Stimulated activated CD4-positive, alpha-beta T cell treated with anti-CD3 and anti-CD28 coated beads, Interleukin-12 subunit alpha, Interleukin-12 subunit beta, amount 100 ng/mL, for 24 hours (primary cell): ENCODE data around the gene DNMT3A.

Experiments
- DNase-seq, 2 experiments: peaks; one replicate each; pipeline ENCODE4 v3.0.0-alpha.2; 2020; ENCODE audit warnings: low read depth in 2 of 2

DNMT3A gene

DNA sequence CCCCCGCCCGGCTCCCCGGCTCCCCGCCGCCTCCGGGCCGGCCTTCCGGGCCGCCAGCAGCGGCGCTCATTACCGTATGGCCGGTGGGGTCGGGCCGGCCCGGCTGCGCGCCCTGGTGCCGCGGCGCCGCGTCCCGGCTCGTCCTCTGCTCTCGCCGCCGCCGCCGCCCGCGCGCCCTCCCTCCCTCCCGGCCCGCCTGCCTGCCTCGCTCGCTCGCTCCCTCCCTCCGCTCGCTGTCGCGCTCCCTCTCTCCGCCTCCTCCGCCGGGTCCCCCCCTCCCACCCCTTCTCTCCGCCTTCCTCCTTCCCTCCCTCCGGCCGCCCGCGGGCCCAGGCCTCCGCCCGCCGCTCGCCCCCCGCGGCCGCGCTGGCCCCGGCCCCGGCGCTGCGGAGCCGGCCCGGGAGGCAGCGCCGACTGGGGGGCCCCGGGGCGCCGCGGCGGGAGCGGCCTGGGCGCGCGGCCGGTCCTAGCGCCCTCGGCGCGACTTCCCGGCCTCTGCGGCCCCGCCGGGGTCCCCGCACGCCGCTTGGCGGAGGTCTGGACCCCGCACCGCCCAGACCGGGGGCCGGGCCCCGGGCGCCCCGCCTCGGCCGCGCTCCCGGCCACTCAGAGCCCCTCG lies at the start of gene DNMT3A:
Gene DNMT3A, minus strand, starts transcription at position 173 of the 619 bp plus-strand sequence. CDS start 27,941 bp downstream, outside the sequence.
- peak in 1 of 2 experiments; percentile 54 for DNase-seq

DNA sequence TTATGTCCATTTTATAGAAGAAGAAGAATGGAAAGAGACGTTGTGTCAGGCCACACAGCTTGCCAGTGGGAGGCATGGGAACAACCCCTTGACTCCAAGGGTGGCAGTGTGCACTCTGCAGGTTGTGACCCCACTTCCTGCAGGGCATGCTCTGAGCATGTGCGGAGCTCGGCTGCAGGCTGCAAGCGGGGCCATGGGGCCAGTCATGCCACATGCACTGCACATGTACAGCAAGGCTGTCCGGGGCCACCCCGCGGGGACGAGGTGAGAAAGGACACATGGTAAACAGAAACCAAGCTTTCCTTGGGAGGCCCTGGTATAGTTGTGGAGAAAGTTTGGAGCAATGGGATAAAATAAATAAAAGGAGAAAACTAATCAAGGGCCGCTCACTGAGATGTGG lies 47.4 kb upstream of the DNMT3A start:
- no peak for DNase-seq

DNA sequence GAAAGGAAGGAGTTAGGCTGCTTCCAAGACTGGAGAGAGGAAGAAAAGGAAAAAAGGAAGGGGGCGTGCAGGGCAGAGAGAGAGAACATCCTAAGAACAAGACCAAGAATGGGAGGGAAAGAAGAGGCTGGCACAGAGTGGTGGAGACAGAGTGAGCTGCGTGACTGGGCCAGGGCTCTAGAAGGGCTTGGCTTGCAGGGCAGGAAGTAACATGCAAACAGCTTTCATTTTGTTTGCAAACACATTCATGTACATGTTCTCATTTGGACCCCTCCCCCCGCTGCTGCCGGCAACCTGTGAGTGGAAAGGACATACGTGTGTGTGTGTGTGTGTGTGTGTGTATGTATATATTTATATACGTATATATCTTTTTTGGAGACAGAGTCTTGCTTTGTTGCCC lies 46.8 kb upstream of the DNMT3A start:
- no peak for DNase-seq

DNA sequence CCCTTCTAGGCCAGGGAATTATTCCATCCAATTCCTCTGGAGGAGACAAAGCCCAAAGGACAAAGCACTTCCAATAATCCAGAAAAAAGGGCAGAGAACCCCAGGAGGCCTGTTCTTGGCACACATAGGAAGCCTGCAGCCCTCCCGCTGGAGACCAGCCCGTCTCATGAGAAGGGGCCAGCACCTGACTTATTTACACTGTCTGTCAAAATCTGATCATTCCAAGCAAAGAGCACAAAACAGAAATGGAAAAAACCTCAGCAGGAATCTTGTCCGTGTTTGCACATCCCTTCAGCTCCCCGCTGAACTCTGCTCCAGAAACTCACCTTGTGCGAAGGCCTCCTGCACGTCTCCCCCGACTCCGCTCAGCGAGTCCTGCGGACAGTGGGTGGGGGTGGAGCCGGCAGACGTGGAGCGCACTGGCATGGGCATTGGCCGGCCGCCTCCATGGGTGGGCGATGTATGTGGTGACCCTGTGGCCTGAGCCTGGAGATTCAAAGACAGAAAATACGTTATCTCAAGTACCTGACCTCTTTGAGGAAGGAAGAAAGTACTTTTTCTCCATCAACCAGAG lies 46.2 kb upstream of the DNMT3A start:
- no peak for DNase-seq

DNA sequence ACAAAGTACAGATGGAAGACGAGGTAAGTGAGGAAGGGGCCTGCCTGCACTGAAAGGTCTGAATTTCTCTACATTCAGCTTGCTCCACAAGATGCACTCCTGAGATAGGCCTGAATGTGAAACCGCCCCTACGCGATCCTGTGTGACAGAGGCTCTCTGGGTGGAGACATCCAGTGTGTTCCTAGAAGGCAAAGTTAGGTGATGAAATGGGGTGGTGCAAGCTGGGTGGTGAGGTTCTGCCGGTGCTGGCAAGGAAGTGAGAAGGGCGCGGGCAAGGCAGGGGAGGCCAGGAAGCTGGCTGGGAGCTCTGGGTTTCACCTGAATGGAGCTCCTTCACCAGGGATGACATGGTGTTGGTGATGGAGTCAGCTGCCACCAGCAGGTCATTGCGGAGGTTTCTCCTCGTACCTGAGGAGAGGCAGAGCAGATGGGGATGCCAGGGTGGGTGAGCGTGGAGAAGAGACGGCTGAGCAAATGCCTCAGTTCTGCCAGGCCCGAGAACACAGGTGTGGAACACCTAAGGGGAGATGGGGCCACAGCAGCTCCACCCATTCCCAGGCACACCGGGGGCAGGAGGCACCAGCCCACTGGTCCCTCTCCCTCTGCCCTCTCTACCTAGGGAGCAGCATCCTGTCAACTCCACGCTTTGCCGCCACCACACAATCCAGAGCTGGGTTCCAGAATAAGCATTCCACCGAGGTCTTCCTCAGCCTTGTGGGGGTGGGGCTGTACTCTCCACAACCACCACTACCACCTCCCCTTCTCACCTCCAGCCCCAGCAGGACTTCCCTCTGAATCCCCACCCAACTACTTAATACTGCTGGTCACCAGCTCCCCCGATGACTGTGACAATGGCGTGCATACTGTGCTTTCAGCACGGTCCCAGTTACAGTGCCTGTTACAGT lies 45.5 kb upstream of the DNMT3A start:
- no peak for DNase-seq

DNA sequence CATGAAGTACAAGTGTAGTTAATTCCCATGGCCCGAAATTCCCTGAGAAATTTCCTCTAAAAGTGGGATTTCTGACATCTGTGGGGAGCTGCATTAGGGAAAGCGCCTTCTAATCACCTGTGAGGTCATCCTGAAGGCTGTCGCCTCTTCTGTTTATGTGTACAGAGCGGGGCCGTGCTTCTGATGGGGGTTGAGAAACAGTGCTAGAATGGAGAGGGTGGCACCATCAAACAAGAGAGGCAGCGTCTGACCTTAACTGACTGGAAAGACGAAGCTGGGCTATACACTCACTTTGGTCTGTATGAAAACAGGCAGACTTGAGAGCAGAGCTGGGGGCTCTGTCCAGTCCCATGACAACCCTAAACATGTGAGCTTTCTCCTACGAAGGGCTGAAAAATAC lies 44.2 kb upstream of the DNMT3A start:
- no peak for DNase-seq

DNA sequence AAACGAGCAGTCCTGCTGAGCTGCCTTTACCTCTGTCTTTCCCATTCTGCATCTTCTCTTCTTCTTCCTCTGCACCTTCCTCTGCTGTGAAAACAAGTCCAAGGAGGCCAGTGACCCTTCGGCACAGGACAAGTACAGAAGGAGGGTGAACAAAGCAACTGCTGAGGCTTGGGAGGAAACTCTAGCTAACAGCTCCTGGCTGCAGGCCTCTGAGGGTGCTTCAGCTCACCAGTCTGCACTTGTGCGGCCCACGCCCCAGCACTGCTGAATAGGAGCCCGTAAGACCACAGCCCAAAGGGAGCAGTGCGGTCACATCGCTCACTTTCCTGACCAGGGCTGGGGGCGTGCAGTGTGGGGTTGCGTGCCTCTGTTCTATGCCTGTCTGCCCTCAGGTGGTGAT lies 42.1 kb upstream of the DNMT3A start:
- no peak for DNase-seq

DNA sequence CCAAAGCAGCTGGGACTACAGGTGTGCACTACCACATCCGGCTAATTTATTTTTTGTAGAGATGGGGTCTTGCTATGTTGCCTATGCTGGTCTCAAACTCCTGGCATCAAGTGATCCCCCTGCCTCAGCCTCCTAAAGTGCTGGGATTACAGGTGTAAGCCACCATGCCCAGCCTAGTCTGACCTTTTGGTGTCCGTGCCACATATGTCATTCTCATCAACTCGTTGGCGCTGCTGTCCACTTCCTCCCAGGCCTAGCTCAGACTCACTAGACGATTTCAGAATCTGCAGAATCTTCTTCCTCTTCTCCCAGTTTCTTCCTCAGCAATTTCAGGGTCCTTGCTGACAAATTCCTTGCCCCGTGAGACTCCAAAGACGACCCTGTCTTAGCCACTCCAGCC lies 39.8 kb upstream of the DNMT3A start:
- no peak for DNase-seq

DNA sequence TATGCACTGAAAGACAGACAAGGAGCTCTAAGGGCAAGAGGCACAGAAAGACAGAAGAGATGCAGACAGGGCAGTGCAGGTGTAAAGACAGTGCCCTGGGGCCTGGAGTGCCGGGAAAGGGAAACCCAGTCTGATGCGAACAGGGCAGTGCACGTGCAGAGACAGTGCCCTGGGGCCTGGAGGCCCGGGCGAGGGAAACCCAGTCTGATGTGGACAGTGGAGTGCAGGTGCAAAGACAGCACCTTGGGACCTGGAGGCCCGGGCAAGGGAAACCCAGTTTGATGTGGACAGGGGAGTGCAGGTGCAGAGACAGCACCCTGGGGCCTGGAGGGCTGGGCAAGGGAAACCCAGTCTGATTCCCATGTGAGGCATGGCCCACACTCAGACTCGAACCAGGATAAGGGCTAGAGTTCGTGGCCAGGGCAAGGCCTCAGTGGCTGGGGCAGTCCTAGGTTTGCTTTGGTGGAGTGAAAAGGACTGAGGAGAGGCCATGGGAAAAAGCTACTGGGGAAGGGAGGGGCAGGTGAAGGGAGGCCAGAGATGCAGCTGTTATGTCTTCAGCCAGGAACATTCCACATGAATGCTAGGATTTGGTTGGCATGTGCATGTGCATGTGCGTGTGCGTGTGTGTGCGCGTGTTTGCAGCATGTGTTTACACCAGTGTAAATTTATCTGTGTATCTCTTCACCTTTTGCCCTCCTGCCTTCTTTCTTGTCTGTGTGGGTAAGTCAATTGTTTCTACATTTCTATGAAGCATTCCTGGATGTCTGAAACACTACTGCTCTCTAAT lies 39.1 kb upstream of the DNMT3A start:
- DNase-seq, result no peak

DNA sequence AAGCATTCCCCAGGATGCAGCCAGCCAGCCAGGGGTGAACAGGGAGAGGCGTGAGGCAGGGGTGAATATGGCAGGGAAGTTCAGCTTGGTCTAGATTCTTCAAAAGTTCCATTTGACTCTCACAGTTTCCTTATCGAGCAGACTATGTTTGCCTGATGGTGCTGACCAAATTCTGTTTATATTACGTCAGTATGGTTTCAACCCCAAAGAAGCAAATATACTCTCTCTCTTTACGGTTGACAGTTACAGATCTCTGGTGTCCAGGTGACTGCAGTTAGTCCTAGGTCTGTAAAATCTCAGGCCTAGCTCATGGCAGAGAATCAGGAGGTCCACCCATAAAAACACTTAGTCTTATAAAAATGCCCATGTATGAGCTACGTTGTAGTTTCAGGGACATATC lies 38.3 kb upstream of the DNMT3A start:
- DNase-seq, result no peak

DNA sequence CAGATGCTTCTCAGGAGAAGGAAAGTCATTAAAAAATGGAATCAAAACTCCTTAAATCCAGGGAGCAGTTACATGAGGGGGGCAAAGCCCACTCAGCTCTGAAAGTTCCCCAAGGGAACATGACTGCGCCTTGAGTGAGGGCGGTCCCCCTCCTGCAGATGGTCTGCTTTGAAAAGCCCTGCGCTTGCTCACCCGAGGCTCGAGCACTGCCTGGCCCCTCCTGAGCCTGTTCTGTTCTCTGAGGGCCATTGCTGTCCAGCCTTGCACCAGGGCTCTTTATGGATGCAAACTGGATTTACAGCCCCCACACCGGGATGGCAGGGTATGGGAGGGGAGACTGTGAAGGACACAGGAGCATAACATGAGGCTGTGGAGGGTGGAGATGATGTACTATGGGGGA lies 37.8 kb upstream of the DNMT3A start:
- DNase-seq, result no peak

DNA sequence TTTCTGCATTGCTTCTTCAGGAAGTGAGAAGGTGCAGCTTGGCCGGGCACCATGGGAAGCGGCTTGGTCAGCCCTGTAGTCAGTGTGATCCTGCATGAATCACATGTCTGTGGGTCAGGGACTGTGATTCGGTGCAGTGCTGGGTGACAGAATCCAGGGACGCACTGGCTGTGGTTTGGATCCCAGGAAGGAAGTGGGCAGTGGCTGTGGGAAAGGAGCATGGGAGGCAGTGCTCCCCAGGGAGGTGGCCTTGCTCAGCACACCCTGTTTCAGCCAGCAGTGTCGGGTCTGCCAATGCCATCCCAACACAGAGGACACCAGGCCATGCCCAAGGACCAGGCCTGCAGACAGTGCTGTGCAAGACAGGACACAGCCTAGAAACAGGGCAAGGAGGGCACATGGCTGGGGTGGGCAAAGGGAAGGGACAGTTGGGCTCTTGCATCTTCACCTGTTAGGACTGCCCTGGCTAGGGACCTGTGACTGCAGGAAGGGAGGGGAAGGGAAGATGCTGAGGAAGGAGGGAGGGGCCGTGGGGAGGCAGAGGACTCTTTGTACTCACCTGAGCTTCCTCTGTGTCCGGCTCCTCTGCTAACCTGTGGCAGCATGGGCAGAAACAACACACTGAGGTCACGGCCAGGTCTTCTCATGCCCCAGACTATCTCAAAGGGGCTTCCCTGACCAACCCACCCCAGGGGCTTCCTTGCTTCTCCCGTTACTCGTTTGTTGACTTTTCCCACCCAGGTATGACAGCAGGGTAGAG lies 37.2 kb upstream of the DNMT3A start:
- no peak for DNase-seq

DNA sequence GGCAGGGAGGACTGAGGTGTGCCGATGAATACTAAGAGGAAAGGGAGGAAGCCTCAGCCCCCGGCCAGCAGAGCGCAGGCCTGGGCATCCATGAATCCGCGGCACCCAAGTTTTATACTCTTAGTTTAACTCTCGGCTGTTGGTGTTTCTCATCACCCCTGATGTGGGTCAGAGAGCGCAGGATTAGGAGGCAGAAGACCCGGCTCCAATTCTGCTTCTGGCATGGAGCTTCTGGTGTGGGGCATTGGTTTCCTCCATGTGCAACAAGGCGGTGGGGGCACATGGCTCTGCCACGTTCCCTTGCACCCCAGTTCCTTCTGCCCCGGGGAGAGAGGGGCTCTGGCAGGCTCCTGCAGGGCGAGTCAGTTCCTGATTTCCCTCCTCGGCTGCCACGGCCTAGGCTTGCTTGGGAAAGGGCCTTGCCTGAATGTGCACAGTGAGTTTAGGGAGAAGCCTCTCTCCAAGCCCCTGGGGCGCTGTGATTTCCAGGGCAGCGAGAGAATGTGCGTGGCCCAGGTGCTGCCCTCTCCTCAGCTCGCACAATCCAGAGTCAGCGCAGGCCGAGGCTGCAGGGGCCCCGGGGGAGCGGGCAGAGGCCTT lies 36.2 kb upstream of the DNMT3A start:
- DNase-seq, result no peak

DNA sequence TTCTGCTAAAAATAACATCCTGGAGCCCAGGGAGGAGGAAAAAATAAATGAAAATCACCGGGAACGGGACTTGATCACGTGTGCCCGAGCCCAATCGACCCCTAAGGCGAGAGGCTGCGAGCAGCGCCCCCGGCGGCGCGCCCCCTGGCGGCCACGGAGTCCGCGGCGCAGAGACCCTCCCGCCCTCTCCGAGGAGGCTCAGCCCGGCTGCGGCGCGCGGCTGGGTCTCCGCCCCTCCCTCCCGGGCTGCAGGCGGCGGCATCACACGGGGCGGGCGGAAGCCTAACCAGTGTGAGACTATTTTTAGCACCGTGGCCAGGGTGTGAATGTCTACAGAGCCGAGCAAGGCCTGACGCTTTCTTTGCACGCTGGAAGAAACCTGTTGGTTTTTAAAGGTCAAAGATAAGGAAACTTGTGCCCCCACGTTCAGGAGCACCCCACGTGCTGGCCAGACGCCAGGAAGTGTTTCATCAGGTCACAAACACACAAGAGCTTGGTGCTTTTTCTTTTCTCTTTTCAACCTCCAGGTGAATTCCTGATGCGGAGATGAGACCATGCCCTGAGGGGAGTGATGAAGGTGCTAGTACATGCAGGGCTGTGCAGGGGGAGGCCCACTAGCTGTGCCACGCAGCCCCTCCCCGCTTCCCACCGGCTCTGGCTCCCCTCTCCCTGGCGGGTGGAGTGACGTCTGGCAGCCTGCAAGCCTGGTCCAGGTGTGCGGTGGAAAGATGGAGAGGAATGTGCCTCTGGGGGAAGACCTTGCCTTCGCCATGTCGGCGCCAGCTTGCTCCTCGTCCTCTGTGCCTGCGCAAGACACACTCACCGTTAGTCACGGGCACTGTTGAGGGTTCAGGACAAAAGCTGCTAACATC lies 35.3 kb upstream of the DNMT3A start:
- DNase-seq, result peak; percentile 86 to 87

DNA sequence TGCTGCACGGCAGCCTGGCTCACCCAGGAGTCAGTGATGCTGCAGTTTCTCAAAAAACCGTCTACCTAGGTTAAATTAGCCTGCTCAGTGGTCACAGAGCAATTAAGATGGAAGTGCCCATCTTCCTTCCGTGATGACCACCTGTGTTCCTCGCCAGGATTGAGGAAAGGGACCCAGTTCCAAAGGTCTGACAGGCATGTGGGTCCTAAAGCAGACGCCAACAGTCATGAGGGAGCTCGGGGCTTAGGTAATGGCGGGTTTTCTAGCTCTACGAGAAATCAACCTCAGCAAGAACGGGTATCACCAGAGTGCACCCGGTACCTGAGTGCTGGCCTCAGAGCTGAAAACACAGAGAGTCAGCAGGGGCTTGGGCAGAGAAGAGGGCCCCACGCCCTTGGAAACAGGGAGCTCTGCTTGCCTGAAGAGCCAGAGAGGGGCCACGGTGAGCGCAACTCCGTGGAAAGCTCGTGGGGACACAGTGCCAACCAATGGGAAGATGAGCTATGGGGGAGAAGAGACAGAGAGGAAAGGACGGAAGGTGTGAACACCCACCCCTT lies 34.3 kb upstream of the DNMT3A start:
- DNase-seq, result no peak

DNA sequence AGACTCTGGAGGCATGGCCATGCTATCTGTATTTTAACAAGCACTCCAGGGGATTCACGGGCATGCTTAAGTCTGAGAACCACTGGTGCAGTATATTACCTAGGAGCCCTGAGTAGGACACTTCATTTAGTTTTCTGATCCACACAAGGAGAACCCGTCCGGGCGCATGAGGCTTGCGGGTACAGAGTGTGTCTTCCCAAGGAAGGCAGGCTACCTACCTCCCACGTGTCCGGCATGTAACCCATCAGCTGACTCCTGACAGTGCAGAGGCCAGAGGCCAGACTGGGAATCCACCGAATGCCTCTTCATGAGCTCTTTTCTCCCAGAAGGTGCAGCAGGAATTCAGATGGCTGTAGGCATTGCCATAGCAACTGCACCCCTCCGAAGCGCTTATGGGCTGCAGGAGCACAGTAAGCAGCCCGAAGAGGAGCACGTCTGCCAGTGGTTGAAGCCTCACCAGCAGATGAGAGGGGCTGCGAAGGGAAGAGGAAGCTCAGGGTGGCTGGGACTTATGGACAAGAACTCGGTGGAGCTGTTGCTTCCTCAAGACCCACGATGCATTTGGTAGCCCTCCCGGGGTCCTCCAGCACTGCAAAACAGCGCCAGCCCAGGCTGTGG lies 33.8 kb upstream of the DNMT3A start:
- no peak for DNase-seq

DNA sequence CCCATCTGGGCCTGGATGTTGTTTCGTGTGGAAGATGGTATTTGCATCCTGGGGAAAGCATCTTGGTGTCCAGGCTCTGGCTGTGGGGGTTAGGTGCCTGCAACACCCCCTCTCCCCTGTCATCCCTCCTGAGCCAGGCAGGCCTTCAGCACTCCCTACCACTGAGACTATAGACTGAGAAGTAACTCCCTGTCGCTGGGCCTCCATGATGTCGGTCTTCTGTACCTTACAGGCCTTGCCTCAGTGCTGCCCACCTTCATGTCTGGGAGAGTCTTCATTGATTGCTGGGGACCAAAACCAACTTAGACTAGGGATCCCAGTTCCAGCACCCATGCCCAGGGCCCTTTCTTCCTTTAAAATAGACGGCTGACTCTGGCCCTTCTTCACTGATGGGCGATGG lies 33.1 kb upstream of the DNMT3A start:
- DNase-seq, result no peak

DNA sequence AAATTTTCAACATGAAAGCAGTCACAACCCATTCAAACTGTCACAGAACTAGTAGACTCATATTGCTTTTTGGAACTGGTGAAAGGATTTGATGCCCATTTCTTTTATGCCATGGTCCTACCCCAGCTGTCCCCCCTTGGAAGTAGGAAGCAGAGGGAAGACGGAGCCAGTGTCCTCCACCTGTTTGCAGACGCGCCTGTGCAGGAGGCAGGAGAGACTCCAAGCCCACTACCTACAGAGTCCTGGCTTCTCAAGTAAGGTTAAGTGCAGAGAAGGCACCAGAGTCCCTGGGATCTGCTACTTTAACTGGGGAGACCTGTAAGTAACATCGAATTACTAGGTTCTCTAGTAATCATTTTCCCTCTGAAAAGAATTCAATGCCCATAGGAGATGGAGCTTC lies 32.7 kb upstream of the DNMT3A start:
- no peak for DNase-seq

DNA sequence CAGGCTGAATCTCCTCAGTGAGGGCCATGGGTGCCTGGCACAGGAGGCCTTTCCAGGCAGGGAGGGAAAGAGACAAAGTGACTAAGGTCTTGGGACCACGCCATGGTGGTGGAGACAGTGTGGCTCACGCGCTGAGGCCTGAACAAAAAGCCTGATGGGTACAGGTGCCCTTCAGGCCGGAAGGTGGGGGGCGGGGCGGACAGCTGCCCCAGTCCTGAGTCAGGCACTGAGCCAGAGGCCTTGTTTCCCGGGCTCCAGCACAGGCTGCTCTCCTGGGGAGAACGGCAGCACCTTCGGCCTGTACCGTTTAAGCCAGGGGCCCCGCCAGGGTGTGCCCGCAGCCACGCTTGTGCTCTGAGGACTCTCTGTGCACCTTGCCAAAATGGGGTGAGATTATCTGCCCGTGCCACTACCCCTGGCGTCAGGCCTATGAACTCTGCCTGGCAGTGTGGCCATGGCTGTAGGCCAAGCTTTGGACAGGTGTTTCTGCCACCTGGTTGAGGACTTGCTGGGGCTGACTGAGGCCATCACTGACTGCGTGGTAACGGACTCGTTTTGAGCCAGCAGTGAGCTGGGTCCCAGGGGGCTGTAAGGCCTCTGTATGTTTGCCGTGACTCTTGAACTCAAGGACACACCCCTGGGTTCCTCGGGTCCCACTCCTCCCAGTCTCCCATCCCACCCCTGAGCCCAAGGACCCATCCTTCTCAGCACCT lies 31.7 kb upstream of the DNMT3A start:
- no peak for DNase-seq
